ENCODE results near the gene GAB4. TPM values are rescaled to one million over a fixed set of nuclear protein-coding genes. Genes with fewer than 3 reads are reported as not detected.
"Not testable (repeated sequence)": the region's sequence is repeated elsewhere in the genome, so short reads cannot be mapped to it uniquely, and the experiment has no call there.

The GAB4 gene
- total RNA-seq, 1 donor: 0.81 TPM

GRCh38 chr22:16917144-16918003, 90.6 kb downstream of the GAB4 start:
- peak; percentile 9 to 76 (median 59) for DNase-seq (ENCODE audit: low read depth in 2 of 3, low spot score in 2 of 3)

- peak in 2 of 3 donors; percentile 79 to 89 for DNase-seq (ENCODE audit: low read depth in 2 of 3, low spot score in 2 of 3)
Measured at GRCh38 chr22:16915701-16916100, 92.3 kb downstream of the GAB4 start.

GRCh38 chr22:16914911-16915310, 93.1 kb downstream of the GAB4 start:
- not testable (repeated sequence) for DNase-seq (ENCODE audit: low read depth in 2 of 3, low spot score in 2 of 3)

GRCh38 chr22:16914006-16914405, 94.0 kb downstream of the GAB4 start:
- no peak for DNase-seq (ENCODE audit: low read depth in 2 of 3, low spot score in 2 of 3)

GRCh38 chr22:16912281-16912680, 95.7 kb downstream of the GAB4 start:
- no peak for DNase-seq (ENCODE audit: low read depth in 2 of 3, low spot score in 2 of 3)

Other genes starting within 250 kb of the GAB4 start
- 0.54 TPM for gene XKR3, start 182.8 kb downstream of the GAB4 start, total RNA-seq
- 8.1 TPM for gene IL17RA, start 76.8 kb upstream of the GAB4 start, total RNA-seq
- gene TMEM121B, start 113.1 kb upstream of the GAB4 start, total RNA-seq: under 0.01 TPM
- gene HDHD5, start 151.1 kb upstream of the GAB4 start, total RNA-seq: 31.5 TPM
- gene ADA2, start 211.2 kb upstream of the GAB4 start, total RNA-seq: 16.2 TPM